Duodenal mucosa (tissue), 2 donors: ENCODE measurements around the gene ZNF136.
A peak's percentile ranks its signal among the peaks of the same experiment; 100 is the strongest.

Experiments used
- H3K27ac ChIP-seq: one replicate; pipeline ENCODE4 v1.7.0; 2013; ENCODE audit warnings: low read depth, low read length
- H3K27me3 ChIP-seq, 2 donors: one replicate each; pipeline ENCODE4 v1.7.0; 2013; ENCODE audit warnings: low read length in 2 of 2, control low read depth in 1 of 2; ENCODE audit not compliant: insufficient read depth in 2 of 2, control insufficient read depth in 1 of 2
- H3K36me3 ChIP-seq, 2 donors: one replicate each; pipeline ENCODE4 v1.7.0; 2013; ENCODE audit warnings: low read length in 2 of 2, control low read depth in 1 of 2; ENCODE audit not compliant: insufficient read depth in 2 of 2, control insufficient read depth in 1 of 2
- H3K4me1 ChIP-seq, 2 donors: one replicate each; pipeline ENCODE4 v1.7.0; 2013; ENCODE audit warnings: low read length in 2 of 2, control low read depth in 1 of 2; ENCODE audit not compliant: insufficient read depth in 2 of 2, control insufficient read depth in 1 of 2
- H3K4me3 ChIP-seq, 2 donors: one replicate each; pipeline ENCODE4 v1.7.0; 2013; ENCODE audit warnings: low read length in 2 of 2, low read depth in 1 of 2
- H3K9ac ChIP-seq, 2 donors: one replicate each; pipeline ENCODE4 v1.7.0; 2013; ENCODE audit warnings: low read length in 2 of 2, low read depth in 1 of 2
- H3K9me3 ChIP-seq, 2 donors: one replicate each; pipeline ENCODE4 v1.7.0; 2013; ENCODE audit warnings: low read length in 2 of 2, control low read depth in 1 of 2; ENCODE audit not compliant: control insufficient read depth in 1 of 2

Gene ZNF136

GRCh38 chr19:12180377-12180776 is 17.5 kb downstream of the ZNF136 start:
- H3K36me3 ChIP-seq: peaks cover 27 to 28% of the 10 kb centered on the region in 2 donors
- no peaks in the 10 kb centered on the region for H3K27me3 ChIP-seq
- peaks cover 45 to 63% of the 10 kb centered on the region in 2 donors for H3K9me3 ChIP-seq
- no peak overlapping the region for H3K4me3 ChIP-seq
- no peak overlapping the region for H3K27ac ChIP-seq
- H3K9ac ChIP-seq: no peak overlapping the region
- H3K4me1 ChIP-seq: no peaks in the 10 kb centered on the region

GRCh38 chr19:12187625-12188024 is 24.7 kb downstream of the ZNF136 start:
- Histone ChIP-seq H3K4me3 (peak overlapping the region; percentile 28 to 50), H3K9ac (no peak overlapping the region), H3K27me3 (no peaks in the 10 kb centered on the region), H3K4me1 (no peaks in the 10 kb centered on the region), H3K9me3 (peaks cover 74 to 80% of the 10 kb centered on the region in 2 donors), H3K27ac (no peak overlapping the region), H3K36me3 (peaks cover 57 to 65% of the 10 kb centered on the region in 2 donors)

GRCh38 chr19:12194827-12195731 is 32.2 kb downstream of the ZNF136 start:
- Histone ChIP-seq H3K9me3 (peaks cover 26 to 44% of the 10 kb centered on the region in 2 donors), H3K4me1 (no peaks in the 10 kb centered on the region), H3K4me3 (peak overlapping the region; percentile 60 to 67), H3K27ac (peak overlapping the region; percentile 55), H3K36me3 (peaks cover 3 to 11% of the 10 kb centered on the region in 2 donors), H3K9ac (peak overlapping the region; percentile 12 to 45), H3K27me3 (no peaks in the 10 kb centered on the region)

- Histone ChIP-seq H3K9me3 (peaks cover 20 to 23% of the 10 kb centered on the region in 2 donors), H3K36me3 (no peaks in the 10 kb centered on the region), H3K27me3 (no peaks in the 10 kb centered on the region), H3K4me3 (no peak overlapping the region), H3K27ac (no peak overlapping the region), H3K4me1 (no peaks in the 10 kb centered on the region), H3K9ac (no peak overlapping the region)
Measured at GRCh38 chr19:12198136-12198535, 35.2 kb downstream of the ZNF136 start.

GRCh38 chr19:12199757-12200419 is 37.0 kb downstream of the ZNF136 start:
- Histone ChIP-seq H3K9me3 (peaks cover 13 to 16% of the 10 kb centered on the region in 2 donors), H3K9ac (no peak overlapping the region), H3K4me1 (no peaks in the 10 kb centered on the region), H3K27me3 (no peaks in the 10 kb centered on the region), H3K4me3 (no peak overlapping the region), H3K36me3 (no peaks in the 10 kb centered on the region), H3K27ac (no peak overlapping the region)

GRCh38 chr19:12202250-12202649 is 39.4 kb downstream of the ZNF136 start:
- peaks cover 14 to 19% of the 10 kb centered on the region in 2 donors for H3K9me3 ChIP-seq
- no peak overlapping the region for H3K27ac ChIP-seq
- peaks cover 0 to 2% of the 10 kb centered on the region in 2 donors for H3K36me3 ChIP-seq
- H3K9ac ChIP-seq: no peak overlapping the region
- H3K4me3 ChIP-seq: no peak overlapping the region
- H3K27me3 ChIP-seq: no peaks in the 10 kb centered on the region
- H3K4me1 ChIP-seq: no peaks in the 10 kb centered on the region

GRCh38 chr19:12205296-12205695 is 42.4 kb downstream of the ZNF136 start:
- H3K9me3 ChIP-seq: peaks cover 31 to 32% of the 10 kb centered on the region in 2 donors
- H3K4me3 ChIP-seq: no peak overlapping the region
- H3K27ac ChIP-seq: no peak overlapping the region
- H3K9ac ChIP-seq: no peak overlapping the region
- peaks cover 0 to 15% of the 10 kb centered on the region in 2 donors for H3K36me3 ChIP-seq
- no peaks in the 10 kb centered on the region for H3K27me3 ChIP-seq
- H3K4me1 ChIP-seq: no peaks in the 10 kb centered on the region

- H3K4me1 ChIP-seq: no peaks in the 10 kb centered on the region
- peaks cover 0 to 15% of the 10 kb centered on the region in 2 donors for H3K36me3 ChIP-seq
- H3K9ac ChIP-seq: no peak overlapping the region
- H3K9me3 ChIP-seq: peaks cover 36 to 45% of the 10 kb centered on the region in 2 donors
- no peak overlapping the region for H3K27ac ChIP-seq
- no peak overlapping the region for H3K4me3 ChIP-seq
- H3K27me3 ChIP-seq: no peaks in the 10 kb centered on the region
Measured at GRCh38 chr19:12208221-12208620, 45.3 kb downstream of the ZNF136 start.

- H3K9me3 ChIP-seq: peaks cover 27 to 34% of the 10 kb centered on the region in 2 donors
- H3K4me3 ChIP-seq: no peak overlapping the region
- H3K27me3 ChIP-seq: no peaks in the 10 kb centered on the region
Measured at GRCh38 chr19:12217332-12217731, 54.4 kb downstream of the ZNF136 start.

GRCh38 chr19:12222980-12223630 is 60.2 kb downstream of the ZNF136 start:
- H3K9me3 ChIP-seq: peaks cover 0 to 17% of the 10 kb centered on the region in 2 donors
- H3K27ac ChIP-seq: no peak overlapping the region
- H3K36me3 ChIP-seq: no peaks in the 10 kb centered on the region
- no peaks in the 10 kb centered on the region for H3K4me1 ChIP-seq
- no peak overlapping the region for H3K4me3 ChIP-seq
- H3K9ac ChIP-seq: no peak overlapping the region
- no peaks in the 10 kb centered on the region for H3K27me3 ChIP-seq

More at GRCh38 chr19:12217332-12217731, 54.4 kb downstream of the ZNF136 start:
- Histone ChIP-seq H3K4me1 (no peaks in the 10 kb centered on the region), H3K9ac (no peak overlapping the region), H3K27ac (no peak overlapping the region), H3K36me3 (no peaks in the 10 kb centered on the region)
